SKM-1 (cell line): Measurements from ENCODE around the gene LGI2.

ENCODE experiments used
- DNase-seq: peaks from one replicate; lab custom pipeline; 2025; ENCODE audit not compliant: unreplicated experiment; lab: John Stamatoyannopoulos, UW

The LGI2 gene

GRCh38 chr4:24999392-25000089, 31.2 kb downstream of the LGI2 start:
- no peak for DNase-seq

DNA sequence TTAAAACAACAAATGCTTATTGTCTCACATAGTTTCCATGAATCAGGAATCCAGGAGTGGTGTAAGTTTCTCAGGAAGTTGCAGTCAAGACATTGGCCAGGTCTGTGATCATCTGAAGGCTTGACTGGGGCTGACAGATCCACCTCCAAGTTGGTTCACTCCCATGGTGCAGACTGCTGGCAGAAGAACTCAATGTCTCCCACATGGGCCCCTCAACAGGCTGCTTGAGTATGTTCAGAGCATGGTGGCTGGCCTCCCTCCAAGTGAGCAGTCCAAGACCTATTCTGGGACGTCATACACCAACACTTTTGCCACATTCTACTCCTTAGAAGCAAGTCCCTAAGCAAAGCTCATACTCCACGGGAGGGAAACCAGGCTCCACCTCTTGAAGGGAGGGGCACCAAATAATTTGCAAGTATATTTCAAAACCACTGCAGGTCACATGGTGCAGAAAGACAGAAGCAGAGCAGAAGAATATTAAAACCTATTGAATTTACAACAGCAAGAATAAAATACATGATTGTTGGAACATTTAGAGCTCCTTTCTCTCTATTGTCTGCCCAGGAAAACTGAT, 35.3 kb downstream of the LGI2 start:
- no peak for DNase-seq

DNA sequence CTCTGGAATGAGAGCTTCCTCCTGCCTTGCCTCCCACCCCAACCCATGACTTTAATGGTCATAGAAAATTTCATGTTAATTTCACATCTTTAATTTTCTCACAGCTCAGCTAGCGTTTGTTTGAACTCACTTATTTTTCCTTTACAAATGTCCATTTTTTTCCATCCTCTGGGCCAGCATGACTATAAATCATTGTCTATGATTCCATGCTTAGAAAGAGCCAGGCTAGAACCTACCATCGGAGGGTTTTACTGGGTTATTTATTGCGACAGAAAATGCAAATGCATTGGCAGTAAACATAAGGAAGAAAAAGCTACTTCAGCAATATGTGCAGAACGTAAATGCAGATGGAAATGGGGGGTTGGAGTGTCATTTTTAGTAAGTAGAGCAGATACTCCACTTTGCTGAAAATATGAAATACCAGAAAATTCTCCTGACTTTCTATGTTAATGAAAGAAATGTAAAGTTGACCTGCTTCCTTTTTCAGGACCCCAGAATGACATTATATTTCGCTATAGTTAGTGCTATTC, 37.1 kb downstream of the LGI2 start:
- DNase-seq: no peak

DNA sequence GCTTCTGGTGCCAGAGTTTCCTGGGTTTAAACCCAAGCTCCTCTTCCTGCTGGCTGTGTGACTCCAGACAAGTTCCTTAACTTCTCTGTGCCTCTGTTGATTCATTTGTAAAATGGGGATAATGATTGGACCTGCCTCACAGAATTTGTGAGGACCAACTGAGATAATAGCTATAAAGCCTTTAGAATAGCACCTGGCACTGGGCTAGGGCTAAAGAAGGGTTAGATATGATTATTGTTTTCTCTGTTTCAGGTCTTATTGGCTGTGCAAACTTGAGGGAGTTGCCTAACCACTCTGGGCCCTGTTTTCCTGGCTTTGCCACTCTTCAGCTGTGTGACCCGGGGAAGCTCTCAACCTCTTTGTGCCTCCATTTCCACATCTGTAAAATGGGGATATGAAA, 37.8 kb downstream of the LGI2 start:
- no peak for DNase-seq

- no peak for DNase-seq
These were observed 39.7 kb downstream of the LGI2 start for GRCh38 chr4:24991015-24991414.

GRCh38 chr4:24989327-24989726, 41.4 kb downstream of the LGI2 start:
- DNase-seq: no peak

- peak; percentile 10 for DNase-seq
These were observed 42.0 kb downstream of the LGI2 start for GRCh38 chr4:24988776-24989175.

- no peak for DNase-seq
These were observed 45.9 kb downstream of the LGI2 start for GRCh38 chr4:24984602-24985532.

- DNase-seq: no peak
These were observed 50.0 kb downstream of the LGI2 start for GRCh38 chr4:24980740-24981139.

GRCh38 chr4:24980064-24980690, 50.6 kb downstream of the LGI2 start:
- peak; percentile 70 for DNase-seq

- DNase-seq: peak; percentile 75
These were observed 51.2 kb downstream of the LGI2 start for GRCh38 chr4:24979554-24979953.

DNA sequence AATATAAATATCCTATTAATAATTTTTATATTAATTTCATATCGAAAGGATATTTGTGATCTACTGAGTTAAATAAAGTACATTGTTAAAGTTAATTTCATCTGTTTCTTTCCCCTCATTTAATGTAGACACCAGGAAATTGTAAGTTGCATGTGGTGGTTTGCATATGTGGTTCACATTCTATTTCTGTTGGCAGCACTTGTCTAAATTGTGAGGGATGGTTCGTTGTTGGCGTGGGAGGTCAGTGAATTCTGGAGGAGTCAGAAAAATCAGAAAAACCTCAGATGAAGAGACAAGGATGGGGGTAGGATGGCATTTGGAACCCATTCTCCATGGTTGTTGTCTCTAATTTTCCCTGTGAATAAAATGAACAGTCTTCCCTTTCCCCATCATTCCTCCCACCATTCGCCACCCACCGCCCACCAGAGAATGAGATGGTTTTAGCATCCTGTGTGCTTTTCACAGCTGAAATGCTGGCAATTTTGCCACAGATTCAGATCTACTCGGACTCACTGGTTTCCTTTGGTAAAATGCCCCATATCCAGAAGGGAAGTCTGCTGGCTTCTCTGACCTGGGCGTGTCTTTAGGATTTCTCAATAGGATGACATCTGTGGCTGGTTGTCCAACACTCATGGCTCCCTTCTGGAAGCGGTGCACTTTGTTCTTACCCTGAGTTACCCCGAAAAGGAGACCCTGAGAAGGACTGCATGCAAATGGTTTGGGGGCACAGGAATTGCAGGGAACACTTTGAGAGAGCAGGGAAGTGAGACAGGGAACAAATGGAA, 52.3 kb downstream of the LGI2 start:
- peak; percentile 54 for DNase-seq

DNA sequence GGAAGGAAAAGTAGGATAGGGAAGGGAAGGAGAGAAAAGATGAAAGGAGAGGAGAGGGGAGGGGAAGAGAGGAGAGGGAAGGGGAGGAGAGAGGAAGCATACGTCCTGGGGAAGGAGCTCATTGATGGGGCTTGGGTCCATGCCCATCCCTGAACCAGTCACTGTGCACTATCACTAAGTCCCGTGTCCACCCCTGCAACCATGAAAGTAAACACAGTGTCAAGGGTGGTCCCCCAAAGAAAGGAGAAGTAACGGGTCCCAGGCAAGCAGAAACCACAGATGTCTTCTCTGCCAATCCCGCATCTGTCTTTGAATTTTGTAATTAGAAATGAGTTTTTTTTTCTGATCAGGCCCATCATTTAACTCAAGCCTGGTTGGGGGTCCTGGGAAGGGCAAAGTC, 55.2 kb downstream of the LGI2 start:
- no peak for DNase-seq

GRCh38 chr4:24973747-24974601, 56.8 kb downstream of the LGI2 start:
- DNase-seq: peak; percentile 78

DNA sequence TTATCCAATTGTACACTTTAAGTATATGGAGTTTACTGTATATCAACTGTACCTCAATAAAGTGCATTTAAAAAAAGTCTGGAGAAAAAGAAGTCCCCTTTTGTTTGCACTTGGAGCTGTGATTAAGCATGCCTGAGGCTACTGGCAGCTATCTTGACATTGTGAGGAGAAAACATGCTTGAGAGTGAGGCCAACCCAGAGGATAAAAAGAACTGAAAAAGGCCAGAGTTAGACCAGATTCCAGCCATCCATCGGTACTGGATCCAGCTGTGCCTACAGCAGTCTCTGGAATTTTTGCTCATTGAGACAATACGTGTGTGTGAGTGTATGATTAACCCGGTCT, 57.4 kb downstream of the LGI2 start:
- DNase-seq: no peak

DNA sequence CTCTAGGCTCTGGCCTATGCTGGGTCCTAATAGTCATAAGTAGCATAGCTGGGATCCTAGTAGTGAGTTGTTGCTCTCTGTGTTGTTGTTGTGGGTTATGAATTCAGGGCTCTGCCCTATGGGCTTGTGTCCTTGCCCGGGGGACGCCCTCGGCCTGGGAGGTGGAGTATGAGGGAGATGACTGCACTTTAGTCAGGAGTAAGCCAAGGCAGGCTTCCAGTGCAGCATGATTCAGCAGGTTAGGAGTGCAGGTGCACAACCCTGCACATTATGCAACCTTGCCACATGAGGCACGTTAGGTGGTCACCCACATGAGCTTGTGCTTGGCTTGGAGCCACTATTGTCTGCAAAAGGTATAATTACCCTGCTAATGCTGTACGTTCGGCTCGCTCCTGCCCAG, 59.6 kb downstream of the LGI2 start:
- DNase-seq: no peak

GRCh38 chr4:24970635-24971034, 60.1 kb downstream of the LGI2 start:
- no peak for DNase-seq

DNA sequence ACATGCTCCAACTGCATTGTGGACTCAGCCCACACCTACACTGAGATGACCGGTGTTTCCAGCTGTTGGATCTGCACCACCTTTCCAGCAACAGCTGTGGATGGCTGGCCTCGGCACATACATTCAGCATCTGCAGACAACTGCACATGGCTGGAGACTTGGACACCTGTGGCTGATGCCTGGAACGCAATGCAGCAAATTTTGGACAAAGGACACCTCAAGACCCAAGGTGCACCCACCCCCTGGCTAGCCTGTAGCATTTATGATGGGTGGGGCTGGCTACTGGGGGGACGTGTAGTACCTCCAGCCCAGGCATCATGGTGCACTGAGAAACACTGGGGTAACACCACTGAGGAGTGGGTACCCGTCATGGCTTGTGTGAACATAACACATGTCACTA, 60.6 kb downstream of the LGI2 start:
- DNase-seq: no peak

- DNase-seq: no peak
These were observed 61.3 kb downstream of the LGI2 start for GRCh38 chr4:24969486-24969885.

GRCh38 chr4:24968992-24969391, 61.8 kb downstream of the LGI2 start:
- DNase-seq: no peak
